CD4-positive, alpha-beta T cell treated with Interleukin-6 at 100 ng/mL for 8 hours (primary cell): ENCODE measurements around the gene ALAD.
"Not testable (repeated sequence)": the region's sequence is repeated elsewhere in the genome, so short reads cannot be mapped to it uniquely, and the experiment has no call there.

Experiments used
- DNase-seq: peaks from one replicate; pipeline ENCODE4 v3.0.0-alpha.2; 2020; ENCODE audit warnings: mixed read lengths, low spot score

ALAD gene

GRCh38 chr9:113401027-113401792 lies at the start of gene ALAD:
ALAD (minus strand) TSS chr9:113401284; CDS start chr9:113393559, 7,725 bp downstream.
- peak; percentile 100 for DNase-seq

GRCh38 chr9:113449376-113449775 lies 48.3 kb upstream of the ALAD start:
- DNase-seq, result no peak

- DNase-seq, result peak; percentile 25
Observed at GRCh38 chr9:113446323-113446740, 45.2 kb upstream of the ALAD start.

GRCh38 chr9:113444736-113445135 lies 43.7 kb upstream of the ALAD start:
- no peak for DNase-seq

GRCh38 chr9:113437716-113438115 lies 36.6 kb upstream of the ALAD start:
- not testable (repeated sequence) for DNase-seq

GRCh38 chr9:113436728-113437515 lies 35.8 kb upstream of the ALAD start:
- DNase-seq, result no peak

GRCh38 chr9:113431191-113431590 lies 30.1 kb upstream of the ALAD start:
- DNase-seq, result no peak

GRCh38 chr9:113428062-113428615 lies 27.1 kb upstream of the ALAD start:
- no peak for DNase-seq

GRCh38 chr9:113427629-113428028 lies 26.5 kb upstream of the ALAD start:
- no peak for DNase-seq

- DNase-seq, result no peak
Observed at GRCh38 chr9:113426701-113427100, 25.6 kb upstream of the ALAD start.

GRCh38 chr9:113425072-113425471 lies 24.0 kb upstream of the ALAD start:
- no peak for DNase-seq

GRCh38 chr9:113421726-113422125 lies 20.6 kb upstream of the ALAD start:
- no peak for DNase-seq

- no peak for DNase-seq
Observed at GRCh38 chr9:113417370-113417769, 16.3 kb upstream of the ALAD start.

- no peak for DNase-seq
Observed at GRCh38 chr9:113416149-113416721, 15.2 kb upstream of the ALAD start.

- DNase-seq, result peak; percentile 91
Observed at GRCh38 chr9:113410207-113410864, 9.3 kb upstream of the ALAD start, which contains the start of the genes C9orf43 and POLE3. C9orf43 (plus strand) TSS chr9:113410747; CDS start chr9:113413494, 2,747 bp downstream. POLE3 (minus strand) TSS chr9:113410675; CDS start chr9:113410293, 382 bp downstream.

GRCh38 chr9:113409883-113410206 lies 8.8 kb upstream of the ALAD start:
- no peak for DNase-seq

GRCh38 chr9:113409481-113409880 lies 8.4 kb upstream of the ALAD start:
- no peak for DNase-seq

GRCh38 chr9:113406873-113407511 lies 5.9 kb upstream of the ALAD start:
- DNase-seq, result peak; percentile 54

GRCh38 chr9:113406353-113406752 lies 5.3 kb upstream of the ALAD start:
- not testable (repeated sequence) for DNase-seq

- DNase-seq, result no peak
Observed at GRCh38 chr9:113403646-113404045, 2.6 kb upstream of the ALAD start.

GRCh38 chr9:113399646-113400200 lies 1.4 kb downstream of the ALAD start:
- DNase-seq, result no peak
